UCSD-AML1 (cell line): ENCODE results near the gene FRMD4A.

Experiments
- DNase-seq: peaks from one replicate; lab custom pipeline; 2025; ENCODE audit not compliant: unreplicated experiment; lab: John Stamatoyannopoulos, UW

The FRMD4A gene

GRCh38 chr10:13892871-13893270, 437.9 kb downstream of the FRMD4A start:
- no peak for DNase-seq

GRCh38 chr10:13892001-13892491, 438.7 kb downstream of the FRMD4A start:
- no peak for DNase-seq

- no peak for DNase-seq
These were observed 439.4 kb downstream of the FRMD4A start for GRCh38 chr10:13891128-13892000.

GRCh38 chr10:13890233-13891127, 440.2 kb downstream of the FRMD4A start:
- DNase-seq: no peak

- no peak for DNase-seq
These were observed 443.0 kb downstream of the FRMD4A start for GRCh38 chr10:13887761-13888160.

- DNase-seq: no peak
These were observed 445.3 kb downstream of the FRMD4A start for GRCh38 chr10:13885238-13885990.

GRCh38 chr10:13883636-13884444, 446.9 kb downstream of the FRMD4A start:
- no peak for DNase-seq

GRCh38 chr10:13882119-13882711, 448.5 kb downstream of the FRMD4A start:
- peak; percentile 35 for DNase-seq

- no peak for DNase-seq
These were observed 450.0 kb downstream of the FRMD4A start for GRCh38 chr10:13880760-13881159.

GRCh38 chr10:13877154-13877909, 453.4 kb downstream of the FRMD4A start:
- DNase-seq: no peak

- no peak for DNase-seq
These were observed 457.5 kb downstream of the FRMD4A start for GRCh38 chr10:13873196-13873595.

- no peak for DNase-seq
These were observed 458.3 kb downstream of the FRMD4A start for GRCh38 chr10:13872411-13872810.

GRCh38 chr10:13871776-13872175, 458.9 kb downstream of the FRMD4A start:
- no peak for DNase-seq

GRCh38 chr10:13871011-13871410, 459.7 kb downstream of the FRMD4A start:
- no peak for DNase-seq

GRCh38 chr10:13869295-13869664, 461.4 kb downstream of the FRMD4A start:
- no peak for DNase-seq

- DNase-seq: no peak
These were observed 462.0 kb downstream of the FRMD4A start for GRCh38 chr10:13868528-13869294.

- DNase-seq: no peak
These were observed 462.9 kb downstream of the FRMD4A start for GRCh38 chr10:13867822-13868221.

- no peak for DNase-seq
These were observed 464.8 kb downstream of the FRMD4A start for GRCh38 chr10:13865758-13866491.
